Measurements from ENCODE around the gene GATAD2B. TPM values are rescaled to one million over a fixed set of nuclear protein-coding genes. Genes with fewer than 3 reads are reported as not detected.
"Not testable (repeated sequence)": the region's sequence is repeated elsewhere in the genome, so short reads cannot be mapped to it uniquely, and the experiment has no call there.

GATAD2B gene
- polyA plus RNA-seq, 1 donor from 2014 or later: 12.8 TPM

DNA sequence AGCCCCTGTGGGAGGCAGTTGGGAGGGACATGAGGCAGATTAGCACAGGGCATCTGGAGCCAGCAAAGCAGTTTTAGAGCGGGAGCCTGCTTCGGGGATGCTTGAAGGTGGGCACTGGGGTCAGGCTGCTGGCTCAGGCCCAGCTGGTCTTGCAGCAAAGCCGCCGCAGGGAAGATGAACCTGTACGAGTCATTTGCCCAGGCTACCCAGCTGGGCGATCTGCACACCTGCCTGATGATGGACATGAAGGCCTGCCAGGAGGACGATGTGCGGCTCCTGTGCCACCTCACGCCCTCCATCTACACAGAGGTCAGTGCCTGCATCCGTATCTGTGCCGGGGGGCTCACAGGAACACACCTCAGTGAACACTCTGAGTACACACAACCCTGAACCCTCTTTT lies 155.3 kb downstream of the GATAD2B start:
- H3K36me3 ChIP-seq (ENCODE audit: insufficient read depth, low read length): no peaks in the 10 kb centered on the region

GRCh38 chr1:153766663-153767062 lies 156.1 kb downstream of the GATAD2B start:
- not testable (repeated sequence) for H4K20me1 ChIP-seq (ENCODE audit: insufficient read depth); H3F3A ChIP-seq (ENCODE audit: insufficient read depth, low read length, poor library complexity, severe bottlenecking); H3K9ac ChIP-seq (ENCODE audit: low read length); H3K9me3 ChIP-seq (ENCODE audit: low read length); H3K27me3 ChIP-seq (ENCODE audit: insufficient read depth, low read depth, low read length); H3K4me2 ChIP-seq (ENCODE audit: low read length); H3K9me2 ChIP-seq (ENCODE audit: insufficient read depth, low read length); H2AFZ ChIP-seq (ENCODE audit: low read depth, low read length); H3K36me3 ChIP-seq (ENCODE audit: insufficient read depth, low read length); H3K27ac ChIP-seq (ENCODE audit: low read length); H3K79me2 ChIP-seq (replicated peaks; ENCODE audit: insufficient read depth, low read length); H3K4me3 ChIP-seq (ENCODE audit: low read length)

More for the DNA sequence above, 155.3 kb downstream of the GATAD2B start:
- no peak overlapping the region for H3K27ac ChIP-seq (ENCODE audit: low read length)
- no peak overlapping the region for H3K4me3 ChIP-seq (ENCODE audit: low read length)
- TF ChIP-seq SMC3 (conservative IDR thresholded peaks at IDR 0.05; ENCODE audit: poor library complexity): no peak
- no peak for TF ChIP-seq EP300 (conservative IDR thresholded peaks at IDR 0.05; ENCODE audit: poor library complexity, severe bottlenecking)
- TF ChIP-seq, protein P1, sequence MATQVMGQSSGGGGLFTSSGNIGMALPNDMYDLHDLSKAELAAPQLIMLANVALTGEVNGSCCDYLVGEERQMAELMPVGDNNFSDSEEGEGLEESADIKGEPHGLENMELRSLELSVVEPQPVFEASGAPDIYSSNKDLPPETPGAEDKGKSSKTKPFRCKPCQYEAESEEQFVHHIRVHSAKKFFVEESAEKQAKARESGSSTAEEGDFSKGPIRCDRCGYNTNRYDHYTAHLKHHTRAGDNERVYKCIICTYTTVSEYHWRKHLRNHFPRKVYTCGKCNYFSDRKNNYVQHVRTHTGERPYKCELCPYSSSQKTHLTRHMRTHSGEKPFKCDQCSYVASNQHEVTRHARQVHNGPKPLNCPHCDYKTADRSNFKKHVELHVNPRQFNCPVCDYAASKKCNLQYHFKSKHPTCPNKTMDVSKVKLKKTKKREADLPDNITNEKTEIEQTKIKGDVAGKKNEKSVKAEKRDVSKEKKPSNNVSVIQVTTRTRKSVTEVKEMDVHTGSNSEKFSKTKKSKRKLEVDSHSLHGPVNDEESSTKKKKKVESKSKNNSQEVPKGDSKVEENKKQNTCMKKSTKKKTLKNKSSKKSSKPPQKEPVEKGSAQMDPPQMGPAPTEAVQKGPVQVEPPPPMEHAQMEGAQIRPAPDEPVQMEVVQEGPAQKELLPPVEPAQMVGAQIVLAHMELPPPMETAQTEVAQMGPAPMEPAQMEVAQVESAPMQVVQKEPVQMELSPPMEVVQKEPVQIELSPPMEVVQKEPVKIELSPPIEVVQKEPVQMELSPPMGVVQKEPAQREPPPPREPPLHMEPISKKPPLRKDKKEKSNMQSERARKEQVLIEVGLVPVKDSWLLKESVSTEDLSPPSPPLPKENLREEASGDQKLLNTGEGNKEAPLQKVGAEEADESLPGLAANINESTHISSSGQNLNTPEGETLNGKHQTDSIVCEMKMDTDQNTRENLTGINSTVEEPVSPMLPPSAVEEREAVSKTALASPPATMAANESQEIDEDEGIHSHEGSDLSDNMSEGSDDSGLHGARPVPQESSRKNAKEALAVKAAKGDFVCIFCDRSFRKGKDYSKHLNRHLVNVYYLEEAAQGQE (IDR thresholded peaks at IDR 0.05; ENCODE audit: borderline replicate concordance): no peak
- no peaks in the 10 kb centered on the region for H4K20me1 ChIP-seq (ENCODE audit: insufficient read depth)
- H3K27me3 ChIP-seq (ENCODE audit: insufficient read depth, low read depth, low read length): no peaks in the 10 kb centered on the region
- no peaks in the 10 kb centered on the region for H3K9me2 ChIP-seq (ENCODE audit: insufficient read depth, low read length)
- H3K9me3 ChIP-seq (ENCODE audit: low read length): no peaks in the 10 kb centered on the region
- H3K79me2 ChIP-seq (replicated peaks; ENCODE audit: insufficient read depth, low read length): no peaks in the 10 kb centered on the region
- no peak overlapping the region for H3K9ac ChIP-seq (ENCODE audit: low read length)
- H3F3A ChIP-seq (ENCODE audit: insufficient read depth, low read length, poor library complexity, severe bottlenecking): no peaks in the 10 kb centered on the region
- H2AFZ ChIP-seq (ENCODE audit: low read depth, low read length): no peak overlapping the region
- no peak overlapping the region for H3K4me2 ChIP-seq (ENCODE audit: low read length)

GRCh38 chr1:153764310-153764709 lies 158.5 kb downstream of the GATAD2B start:
- H4K20me1 ChIP-seq (ENCODE audit: insufficient read depth): no peaks in the 10 kb centered on the region
- H3K36me3 ChIP-seq (ENCODE audit: insufficient read depth, low read length): no peaks in the 10 kb centered on the region
- H3K9ac ChIP-seq (ENCODE audit: low read length): no peak overlapping the region
- TF ChIP-seq, protein P1 (IDR thresholded peaks at IDR 0.05; ENCODE audit: borderline replicate concordance): no peak
- no peak for TF ChIP-seq EP300 (conservative IDR thresholded peaks at IDR 0.05; ENCODE audit: poor library complexity, severe bottlenecking)
- TF ChIP-seq MXI1 (conservative IDR thresholded peaks at IDR 0.05; ENCODE audit: poor library complexity, severe bottlenecking): no peak
- TF ChIP-seq EZH2 (IDR thresholded peaks at IDR 0.05; ENCODE audit: borderline replicate concordance, insufficient read depth, low read length, poor library complexity, severe bottlenecking): no peak
- no peak for TF ChIP-seq POLR2AphosphoS5 (IDR thresholded peaks at IDR 0.05)
- TF ChIP-seq TAF1 (IDR thresholded peaks at IDR 0.05; ENCODE audit: low read depth): no peak
- TF ChIP-seq, protein P2, sequence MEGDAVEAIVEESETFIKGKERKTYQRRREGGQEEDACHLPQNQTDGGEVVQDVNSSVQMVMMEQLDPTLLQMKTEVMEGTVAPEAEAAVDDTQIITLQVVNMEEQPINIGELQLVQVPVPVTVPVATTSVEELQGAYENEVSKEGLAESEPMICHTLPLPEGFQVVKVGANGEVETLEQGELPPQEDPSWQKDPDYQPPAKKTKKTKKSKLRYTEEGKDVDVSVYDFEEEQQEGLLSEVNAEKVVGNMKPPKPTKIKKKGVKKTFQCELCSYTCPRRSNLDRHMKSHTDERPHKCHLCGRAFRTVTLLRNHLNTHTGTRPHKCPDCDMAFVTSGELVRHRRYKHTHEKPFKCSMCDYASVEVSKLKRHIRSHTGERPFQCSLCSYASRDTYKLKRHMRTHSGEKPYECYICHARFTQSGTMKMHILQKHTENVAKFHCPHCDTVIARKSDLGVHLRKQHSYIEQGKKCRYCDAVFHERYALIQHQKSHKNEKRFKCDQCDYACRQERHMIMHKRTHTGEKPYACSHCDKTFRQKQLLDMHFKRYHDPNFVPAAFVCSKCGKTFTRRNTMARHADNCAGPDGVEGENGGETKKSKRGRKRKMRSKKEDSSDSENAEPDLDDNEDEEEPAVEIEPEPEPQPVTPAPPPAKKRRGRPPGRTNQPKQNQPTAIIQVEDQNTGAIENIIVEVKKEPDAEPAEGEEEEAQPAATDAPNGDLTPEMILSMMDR (IDR thresholded peaks at IDR 0.05; ENCODE audit: poor library complexity, severe bottlenecking): no peak
- no peak for TF ChIP-seq RAD21 (conservative IDR thresholded peaks at IDR 0.05)
- no peak for TF ChIP-seq SMC3 (conservative IDR thresholded peaks at IDR 0.05; ENCODE audit: poor library complexity)
- H3K9me2 ChIP-seq (ENCODE audit: insufficient read depth, low read length): no peaks in the 10 kb centered on the region
- no peak overlapping the region for H3K4me2 ChIP-seq (ENCODE audit: low read length)
- no peaks in the 10 kb centered on the region for H3F3A ChIP-seq (ENCODE audit: insufficient read depth, low read length, poor library complexity, severe bottlenecking)
- no peaks in the 10 kb centered on the region for H3K79me2 ChIP-seq (replicated peaks; ENCODE audit: insufficient read depth, low read length)
- no peaks in the 10 kb centered on the region for H3K27me3 ChIP-seq (ENCODE audit: insufficient read depth, low read depth, low read length)
- no peaks in the 10 kb centered on the region for H3K9me3 ChIP-seq (ENCODE audit: low read length)
- no peak overlapping the region for H3K4me3 ChIP-seq (ENCODE audit: low read length)
- no peak overlapping the region for H2AFZ ChIP-seq (ENCODE audit: low read depth, low read length)
- no peak overlapping the region for H3K27ac ChIP-seq (ENCODE audit: low read length)
